ENCODE data around the gene ZNF749. TPM values are rescaled to one million over a fixed set of nuclear protein-coding genes. Genes with fewer than 3 reads are reported as not detected.
A peak's percentile ranks its signal among the peaks of the same experiment; 100 is the strongest.

Gene ZNF749
- total RNA-seq, 1 experiment from 2014 or later: 7.0 TPM

DNA sequence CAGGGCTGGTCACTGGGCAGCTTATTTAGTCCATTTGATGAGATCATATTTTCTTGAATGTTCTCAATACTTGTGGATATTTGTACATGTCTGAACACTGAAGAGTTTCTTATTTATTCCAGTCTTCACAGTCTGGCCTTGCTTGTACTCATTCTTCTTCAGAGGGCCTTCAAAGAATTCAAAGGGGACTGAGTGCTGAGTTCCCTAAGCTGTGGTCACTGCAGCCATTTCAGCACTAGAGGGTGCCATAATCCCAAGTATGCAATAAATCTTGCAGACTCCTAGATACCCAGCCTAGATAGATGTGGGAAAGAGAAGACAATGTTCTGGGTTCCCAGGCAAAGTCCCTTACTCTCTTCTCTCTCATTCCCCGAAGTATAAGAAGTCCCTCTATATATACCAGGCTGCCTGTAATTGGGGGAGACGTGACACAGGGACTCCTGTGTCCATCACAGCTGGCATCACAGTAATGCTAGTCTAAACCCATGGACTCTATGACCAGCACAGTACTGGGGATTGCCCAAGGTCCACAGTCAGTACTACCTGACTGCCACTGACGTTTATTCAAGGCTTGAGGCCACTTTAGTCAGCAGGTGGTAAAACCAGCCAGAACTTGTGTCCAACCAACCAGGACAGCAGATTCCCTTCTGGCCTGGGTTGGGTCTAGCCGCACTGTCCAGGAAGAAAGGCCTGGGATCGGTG, 30.7 kb downstream of the ZNF749 start:
- DNase-seq (ENCODE audit: low read depth): peak; percentile 24

DNA sequence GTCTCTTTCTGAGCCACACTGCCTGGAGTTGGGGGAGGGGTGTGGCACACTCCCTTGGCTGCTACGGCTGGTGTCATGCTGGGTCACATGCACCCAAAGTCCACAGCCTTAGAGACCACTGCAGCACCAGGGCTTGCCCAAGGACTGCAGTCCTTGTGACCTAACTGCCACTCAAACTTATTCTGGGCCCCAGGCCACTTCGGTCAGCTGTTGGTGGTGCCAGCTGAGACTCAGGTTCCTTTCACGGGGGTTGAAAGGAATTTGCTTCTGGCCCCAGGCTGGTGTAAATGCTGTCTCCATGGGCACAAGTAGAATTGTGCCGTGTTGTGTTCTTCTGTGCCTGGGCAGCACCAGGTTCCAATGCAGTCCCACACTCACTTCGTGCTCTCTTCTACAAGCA, 31.4 kb downstream of the ZNF749 start:
- DNase-seq (ENCODE audit: low read depth): no peak

DNA sequence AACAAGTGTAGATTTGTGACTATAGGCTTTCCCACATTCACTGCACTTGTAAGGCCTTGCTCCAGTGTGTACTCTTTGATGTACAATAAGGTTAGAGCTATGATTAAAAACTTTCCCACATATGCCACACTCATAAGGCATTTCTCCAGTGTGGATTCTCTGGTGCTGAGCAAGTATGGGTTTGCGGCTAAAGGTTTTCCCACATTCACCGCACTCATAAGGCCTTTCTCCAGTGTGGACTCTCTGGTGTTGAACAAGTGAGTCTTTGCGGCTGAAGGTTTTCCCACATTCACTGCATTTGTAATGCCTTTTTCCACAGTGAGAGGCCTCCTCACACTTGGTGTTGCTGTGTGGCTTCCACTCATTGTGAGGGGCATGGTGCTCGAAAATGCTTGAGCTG, 38.5 kb downstream of the ZNF749 start:
- DNase-seq (ENCODE audit: low read depth): peak; percentile 25

DNA sequence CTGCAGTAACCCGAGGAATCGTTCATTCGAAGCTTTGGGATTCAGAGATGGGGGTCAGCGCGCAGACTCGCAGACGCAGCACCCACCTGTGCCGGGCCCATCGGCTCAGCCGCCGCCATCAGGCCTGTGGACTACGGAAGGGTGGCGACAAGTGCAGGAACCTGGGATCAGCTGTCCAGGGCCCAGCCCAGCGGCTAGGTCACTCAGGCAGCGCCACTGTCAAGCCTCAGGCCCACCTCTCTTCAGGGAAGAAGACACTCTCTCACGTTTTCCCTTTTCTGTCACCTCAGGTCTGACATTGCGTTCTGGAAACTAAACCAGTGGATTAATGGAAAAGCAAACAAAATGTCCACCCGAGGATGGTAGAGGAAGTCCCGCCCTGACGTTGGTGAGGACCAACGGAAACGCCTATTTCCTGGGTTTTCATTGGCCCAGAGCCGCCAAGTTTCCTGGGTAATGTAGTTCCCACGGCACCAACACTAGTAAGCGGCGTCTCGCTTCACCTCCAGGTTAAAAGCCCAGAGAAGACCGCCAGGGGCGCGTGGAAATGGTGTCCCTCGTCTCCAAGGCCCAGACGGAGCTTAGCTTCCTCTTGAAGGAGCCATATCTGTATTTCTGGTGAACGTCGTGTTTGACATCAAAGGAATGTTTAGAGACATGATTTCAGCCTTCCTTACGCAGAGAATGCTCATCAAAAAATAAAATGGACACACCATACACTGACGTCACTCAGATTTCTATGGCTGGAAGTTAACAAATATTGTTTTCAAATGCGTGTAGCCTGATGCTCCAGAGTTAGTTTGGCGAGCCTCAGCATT, 42.3 kb downstream of the ZNF749 start, which contains the start of gene ZNF772:
Gene ZNF772 (minus strand): TSS at position 376 of the 818 bp plus-strand sequence. CDS start 257 bp downstream, at position 119.
- DNase-seq (ENCODE audit: low read depth): peak; percentile 96

DNA sequence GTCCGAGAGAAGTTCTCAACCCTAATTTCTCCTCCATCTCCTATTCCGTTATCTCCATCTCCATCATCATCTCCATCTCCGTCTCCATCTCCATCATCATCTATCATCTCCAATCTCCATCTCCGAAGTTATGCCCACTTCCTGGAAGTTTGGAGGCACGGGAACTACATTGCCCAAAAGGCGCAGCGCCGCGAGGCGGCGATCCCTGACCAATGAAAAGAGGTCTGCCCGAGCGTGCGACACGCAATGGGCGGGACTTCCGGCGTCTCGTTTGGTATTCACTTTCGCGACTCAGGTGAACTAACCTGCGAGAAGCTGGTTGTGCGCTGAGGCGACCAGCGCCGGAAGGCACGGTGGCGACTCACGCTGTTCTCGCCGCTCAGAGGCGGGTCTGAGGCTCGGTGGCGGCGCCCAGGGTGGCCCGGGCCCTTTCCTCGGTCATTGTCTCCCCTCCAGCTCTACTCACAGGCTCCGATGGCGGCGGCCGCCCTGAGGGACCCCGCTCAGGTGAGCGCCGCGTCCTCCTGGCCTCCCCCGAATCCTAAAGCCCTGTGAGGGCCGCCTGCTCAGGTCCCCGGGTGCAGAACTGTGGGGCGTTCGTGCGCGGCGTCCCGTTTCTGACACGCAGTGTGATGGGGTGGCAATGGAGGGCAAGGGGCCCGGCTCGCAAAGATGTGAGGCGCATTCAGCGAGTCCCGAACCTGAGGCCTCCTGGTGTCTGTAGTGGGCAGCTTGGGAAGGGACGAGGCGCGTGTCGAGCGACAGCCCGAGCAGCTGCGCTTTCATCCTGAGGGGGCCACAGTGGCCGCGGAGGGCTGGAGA, 52.6 kb downstream of the ZNF749 start, which contains the start of gene ZNF419:
Gene ZNF419 (plus strand): TSS at position 274 of the 822 bp plus-strand sequence. CDS start 201 bp downstream, at position 475.
- DNase-seq (ENCODE audit: low read depth): peak; percentile 89

DNA sequence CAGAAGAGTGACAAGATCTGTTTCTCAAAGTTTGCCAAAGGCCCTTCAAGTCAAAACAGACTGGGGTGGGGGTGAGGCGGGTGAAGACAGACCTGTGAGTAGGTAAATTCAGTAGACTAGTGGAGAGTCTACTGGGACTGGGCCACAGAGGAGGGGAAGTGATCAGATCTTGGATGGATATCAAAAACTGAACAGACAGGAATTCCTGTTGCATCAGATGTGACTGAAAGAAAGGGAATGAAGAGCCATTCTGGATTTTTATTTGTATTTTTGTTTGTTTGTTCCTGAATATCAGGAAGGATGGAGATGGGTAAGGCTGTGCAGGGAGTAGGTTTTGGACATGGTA, 53.1 kb downstream of the ZNF749 start:
- peak; percentile 12 for DNase-seq (ENCODE audit: low read depth)

Other genes with a start within 250 kb of the ZNF749 start
- 12.3 and 31.1 TPM in 2 replicates for gene ZNF264, start 243.8 kb upstream of the ZNF749 start, total RNA-seq (2014; rRNA removed; shearing (Covaris generic))
- gene AURKC, start 204.3 kb upstream of the ZNF749 start, total RNA-seq (2014; rRNA removed; shearing (Covaris generic)): 0.25 and 0.47 TPM in 2 replicates
- gene ZNF805, start 194.7 kb upstream of the ZNF749 start, total RNA-seq (2014; rRNA removed; shearing (Covaris generic)): 8.5 and 13.3 TPM in 2 replicates
- gene ZNF460, start 154.8 kb upstream of the ZNF749 start, total RNA-seq (2014; rRNA removed; shearing (Covaris generic)): 27.9 and 36.7 TPM in 2 replicates
- gene ZNF543, start 114.9 kb upstream of the ZNF749 start, total RNA-seq (2014; rRNA removed; shearing (Covaris generic)): 7.5 and 8.4 TPM in 2 replicates
- 8.0 and 11.8 TPM in 2 replicates for gene ZNF304, start 84.1 kb upstream of the ZNF749 start, total RNA-seq (2014; rRNA removed; shearing (Covaris generic))
- 32.7 and 34.6 TPM in 2 replicates for gene TRAPPC2B, start 71.8 kb upstream of the ZNF749 start, total RNA-seq (2014; rRNA removed; shearing (Covaris generic))
- gene ZNF547, start 71.8 kb upstream of the ZNF749 start, total RNA-seq (2014; rRNA removed; shearing (Covaris generic)): 1.9 and 5.6 TPM in 2 replicates
- gene ZNF548, start 45.5 kb upstream of the ZNF749 start, total RNA-seq (2014; rRNA removed; shearing (Covaris generic)): 13.6 and 21.9 TPM in 2 replicates
- 5.2 and 9.9 TPM in 2 replicates for gene ZNF17, start 24.2 kb upstream of the ZNF749 start, total RNA-seq (2014; rRNA removed; shearing (Covaris generic))
- 0.57 TPM in 1 of 2 replicates, not detected in the other for gene VN1R1, start 21.8 kb downstream of the ZNF749 start, total RNA-seq (2014; rRNA removed; shearing (Covaris generic))
- 14.9 and 15.1 TPM in 2 replicates for gene ZNF772, start 42.2 kb downstream of the ZNF749 start, total RNA-seq (2014; rRNA removed; shearing (Covaris generic))
- gene ZNF419, start 52.4 kb downstream of the ZNF749 start, total RNA-seq (2014; rRNA removed; shearing (Covaris generic)): 22.2 and 24.0 TPM in 2 replicates
- gene ZNF773, start 64.6 kb downstream of the ZNF749 start, total RNA-seq (2014; rRNA removed; shearing (Covaris generic)): 22.5 and 25.1 TPM in 2 replicates
- 5.6 and 7.5 TPM in 2 replicates for gene ZNF549, start 92.0 kb downstream of the ZNF749 start, total RNA-seq (2014; rRNA removed; shearing (Covaris generic))
- gene ZNF550, start 124.5 kb downstream of the ZNF749 start, total RNA-seq (2014; rRNA removed; shearing (Covaris generic)): 9.4 and 14.0 TPM in 2 replicates
- 5.0 and 6.9 TPM in 2 replicates for gene ZNF416, start 143.6 kb downstream of the ZNF749 start, total RNA-seq (2014; rRNA removed; shearing (Covaris generic))
- 10.3 and 12.3 TPM in 2 replicates for gene ZIK1, start 148.8 kb downstream of the ZNF749 start, total RNA-seq (2014; rRNA removed; shearing (Covaris generic))
- 7.4 and 17.4 TPM in 2 replicates for gene ZNF530, start 164.6 kb downstream of the ZNF749 start, total RNA-seq (2014; rRNA removed; shearing (Covaris generic))
- gene ZNF134, start 178.9 kb downstream of the ZNF749 start, total RNA-seq (2014; rRNA removed; shearing (Covaris generic)): 16.5 and 17.6 TPM in 2 replicates
- gene ZNF211, start 197.8 kb downstream of the ZNF749 start, total RNA-seq (2014; rRNA removed; shearing (Covaris generic)): 12.2 and 13.1 TPM in 2 replicates
- not detected in 2 replicates for gene ZSCAN4, start 233.6 kb downstream of the ZNF749 start, total RNA-seq (2014; rRNA removed; shearing (Covaris generic))
- 7.0 and 13.1 TPM in 2 replicates for gene ZNF551, start 246.7 kb downstream of the ZNF749 start, total RNA-seq (2014; rRNA removed; shearing (Covaris generic))

Data from M059J (cell line).